ENCODE results near the gene PAX4.

DNA sequence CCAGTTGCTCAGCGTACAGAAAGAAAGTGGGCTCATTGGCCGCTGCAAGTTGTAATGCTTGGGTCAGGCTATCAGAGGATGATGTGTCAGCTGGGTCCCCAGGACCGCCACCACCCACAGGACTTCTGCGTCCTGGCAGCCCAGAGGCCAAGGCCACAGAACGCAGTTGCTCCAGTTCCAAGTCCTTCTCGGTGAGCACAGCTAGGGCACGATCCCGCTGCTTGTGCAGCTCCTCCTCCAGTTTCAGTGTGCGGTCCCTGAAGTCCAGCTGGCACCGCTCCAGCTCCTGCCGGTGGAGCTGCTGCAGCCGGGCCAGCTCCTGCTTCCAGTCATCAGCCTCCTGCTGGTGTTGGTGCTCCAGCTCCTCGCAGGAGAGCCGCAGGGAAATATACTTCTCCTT lies 35.6 kb downstream of the PAX4 start:
- TF ChIP-seq, protein P1, sequence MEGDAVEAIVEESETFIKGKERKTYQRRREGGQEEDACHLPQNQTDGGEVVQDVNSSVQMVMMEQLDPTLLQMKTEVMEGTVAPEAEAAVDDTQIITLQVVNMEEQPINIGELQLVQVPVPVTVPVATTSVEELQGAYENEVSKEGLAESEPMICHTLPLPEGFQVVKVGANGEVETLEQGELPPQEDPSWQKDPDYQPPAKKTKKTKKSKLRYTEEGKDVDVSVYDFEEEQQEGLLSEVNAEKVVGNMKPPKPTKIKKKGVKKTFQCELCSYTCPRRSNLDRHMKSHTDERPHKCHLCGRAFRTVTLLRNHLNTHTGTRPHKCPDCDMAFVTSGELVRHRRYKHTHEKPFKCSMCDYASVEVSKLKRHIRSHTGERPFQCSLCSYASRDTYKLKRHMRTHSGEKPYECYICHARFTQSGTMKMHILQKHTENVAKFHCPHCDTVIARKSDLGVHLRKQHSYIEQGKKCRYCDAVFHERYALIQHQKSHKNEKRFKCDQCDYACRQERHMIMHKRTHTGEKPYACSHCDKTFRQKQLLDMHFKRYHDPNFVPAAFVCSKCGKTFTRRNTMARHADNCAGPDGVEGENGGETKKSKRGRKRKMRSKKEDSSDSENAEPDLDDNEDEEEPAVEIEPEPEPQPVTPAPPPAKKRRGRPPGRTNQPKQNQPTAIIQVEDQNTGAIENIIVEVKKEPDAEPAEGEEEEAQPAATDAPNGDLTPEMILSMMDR (conservative IDR thresholded peaks at IDR 0.05; ENCODE audit: low read length) = no peak
- no peak for TF ChIP-seq EZH2phosphoT487 (IDR thresholded peaks at IDR 0.05; ENCODE audit: borderline replicate concordance)
